Neural cell (in vitro differentiated cells): ENCODE measurements around the gene ALDH16A1. TPM values are rescaled to one million over a fixed set of nuclear protein-coding genes. Genes with fewer than 3 reads are reported as not detected.

Source experiments
- H2AFZ ChIP-seq: fragments of 200-600, 300-800 bp; sonication (generic), shearing (Covaris generic); 2 replicates; pipeline ENCODE4 v1.6.0; 2014; ENCODE audit warnings: low read depth, mild to moderate bottlenecking, antibody characterized with exemption, low read length, moderate library complexity
- H3F3A ChIP-seq: fragments of 200-600 bp; shearing (Covaris generic); 2 replicates; pipeline ENCODE4 v1.6.1; 2016; ENCODE audit warnings: mild to moderate bottlenecking, moderate library complexity, mixed read lengths, antibody characterized with exemption, low read length; ENCODE audit not compliant: insufficient read depth, poor library complexity, severe bottlenecking
- H3K27ac ChIP-seq: fragments of 200-600, 300-800 bp; sonication (generic), shearing (Covaris generic); 2 replicates; pipeline ENCODE4 v1.5.1; 2014; ENCODE audit warnings: mild to moderate bottlenecking, low read length, moderate library complexity
- H3K27me3 ChIP-seq: fragments of 300-800, 200-600 bp; sonication (generic), shearing (Covaris generic); 2 replicates; pipeline ENCODE4 v1.6.0; 2014; ENCODE audit warnings: mild to moderate bottlenecking, low read depth, low read length, moderate library complexity; ENCODE audit not compliant: insufficient read depth
- H3K36me3 ChIP-seq: fragments of 300-800, 200-600 bp; sonication (generic), shearing (Covaris generic); 2 replicates; pipeline ENCODE4 v1.5.1; 2014; ENCODE audit warnings: mild to moderate bottlenecking, antibody characterized with exemption, low read length, moderate library complexity; ENCODE audit not compliant: insufficient read depth
- H3K4me2 ChIP-seq: fragments of 300-800, 200-600 bp; sonication (generic), shearing (Covaris generic); 2 replicates; pipeline ENCODE4 v1.6.0; 2014; ENCODE audit warnings: mild to moderate bottlenecking, low read length
- H3K4me3 ChIP-seq: fragments of 300-800, 200-600 bp; sonication (generic), shearing (Covaris generic); 2 replicates; pipeline ENCODE4 v1.5.1; 2014; ENCODE audit warnings: mild to moderate bottlenecking, low read length, moderate library complexity
- H3K79me2 ChIP-seq: fragments of 200-600 bp; shearing (Covaris generic); replicated peaks from 2 replicates; pipeline ENCODE4 v1.6.0; 2014; ENCODE audit warnings: mild to moderate bottlenecking, low read length, moderate library complexity; ENCODE audit not compliant: insufficient read depth
- H3K9ac ChIP-seq: fragments of 300-800, 200-600 bp; sonication (generic), shearing (Covaris generic); 2 replicates; pipeline ENCODE4 v1.6.1; 2016; ENCODE audit warnings: mild to moderate bottlenecking, low read length, mixed read lengths
- H3K9me2 ChIP-seq: fragments of 200-600 bp; shearing (Covaris generic); 2 replicates; pipeline ENCODE4 v1.6.1; 2016; ENCODE audit warnings: mild to moderate bottlenecking, low read length, mixed read lengths; ENCODE audit not compliant: insufficient read depth
- H3K9me3 ChIP-seq: fragments of 200-600, 300-800 bp; sonication (generic), shearing (Covaris generic); 2 replicates; pipeline ENCODE4 v1.6.1; 2016; ENCODE audit warnings: mild to moderate bottlenecking, mixed run types, low read length, moderate library complexity, mixed read lengths
- H4K20me1 ChIP-seq: fragments of 200-600 bp; shearing (Covaris generic); 2 replicates; pipeline ENCODE4 v1.6.1; 2016; ENCODE audit warnings: mild to moderate bottlenecking, mixed run types; ENCODE audit not compliant: insufficient read depth
- EP300 ChIP-seq: fragments of 450-650 bp; conservative IDR thresholded peaks from 2 replicates; pipeline ENCODE4 v1.6.1; 2014; ENCODE audit warnings: antibody characterized with exemption, mild to moderate bottlenecking, moderate library complexity; ENCODE audit not compliant: poor library complexity, severe bottlenecking
- EZH2 ChIP-seq: fragments of 200-600, 300-800 bp; shearing (Covaris generic), sonication (generic); IDR thresholded peaks from 2 replicates; pipeline ENCODE4 v1.6.1; 2014; ENCODE audit warnings: antibody characterized with exemption, low read length, borderline replicate concordance, mild to moderate bottlenecking; ENCODE audit not compliant: insufficient read depth, poor library complexity, severe bottlenecking
- MXI1 ChIP-seq: fragments of 450-650 bp; conservative IDR thresholded peaks from 2 replicates; pipeline ENCODE4 v1.6.1; 2014; ENCODE audit warnings: antibody characterized with exemption, mild to moderate bottlenecking; ENCODE audit not compliant: poor library complexity, severe bottlenecking
- POLR2AphosphoS5 ChIP-seq: IDR thresholded peaks from 2 replicates; pipeline ENCODE4 v1.6.1; 2012
- RAD21 ChIP-seq: fragments of 450-650 bp; conservative IDR thresholded peaks from 2 replicates; pipeline ENCODE4 v1.6.1; 2014; ENCODE audit warnings: antibody characterized with exemption, mild to moderate bottlenecking, moderate library complexity
- SMC3 ChIP-seq: fragments of 450-650 bp; conservative IDR thresholded peaks from 2 replicates; pipeline ENCODE4 v1.6.1; 2014; ENCODE audit warnings: antibody characterized with exemption, mild to moderate bottlenecking, moderate library complexity; ENCODE audit not compliant: poor library complexity
- TAF1 ChIP-seq: IDR thresholded peaks from 2 replicates; pipeline ENCODE4 v1.6.1; 2012; ENCODE audit warnings: low read depth
- polyA plus RNA-seq: library from polyadenylated mRNA; depleted of rRNA; stranded (reverse); fragments of >200 nt; gene quantifications from 2 replicates; pipeline ENCODE4 v1.2.3, GENCODE V29; 2014
- TF ChIP-seq, protein P1 (sequence below): IDR thresholded peaks from 2 replicates; pipeline ENCODE4 v1.6.1; 2012; ENCODE audit warnings: borderline replicate concordance
- TF ChIP-seq, protein P2 (sequence below): fragments of 450-650 bp; IDR thresholded peaks from 2 replicates; pipeline ENCODE4 v1.5.1; 2014; ENCODE audit warnings: antibody characterized with exemption, mild to moderate bottlenecking, moderate library complexity; ENCODE audit not compliant: poor library complexity, severe bottlenecking

Gene ALDH16A1
- polyA plus RNA-seq, 1 donor from 2014 or later: 13.5 TPM

DNA sequence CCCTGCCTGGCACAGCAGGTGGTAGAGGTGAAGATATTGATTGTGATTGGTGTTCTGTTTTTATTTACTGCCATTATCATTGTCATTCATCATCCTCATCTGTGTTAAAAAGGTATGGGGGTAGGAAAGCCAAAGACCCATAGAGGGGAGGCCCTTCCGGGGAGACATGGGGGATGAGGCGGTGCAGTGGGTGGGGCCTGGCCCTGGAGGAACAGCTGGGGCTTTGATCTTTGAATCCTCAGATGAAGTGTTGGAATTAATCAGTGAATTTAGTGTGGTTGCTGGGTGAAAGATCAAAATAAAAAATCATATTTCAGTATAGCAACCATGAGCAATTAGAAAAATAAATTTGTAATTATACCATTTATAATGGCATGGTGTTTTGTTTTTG, 37.2 kb upstream of the ALDH16A1 start:
- TF ChIP-seq, protein P1, sequence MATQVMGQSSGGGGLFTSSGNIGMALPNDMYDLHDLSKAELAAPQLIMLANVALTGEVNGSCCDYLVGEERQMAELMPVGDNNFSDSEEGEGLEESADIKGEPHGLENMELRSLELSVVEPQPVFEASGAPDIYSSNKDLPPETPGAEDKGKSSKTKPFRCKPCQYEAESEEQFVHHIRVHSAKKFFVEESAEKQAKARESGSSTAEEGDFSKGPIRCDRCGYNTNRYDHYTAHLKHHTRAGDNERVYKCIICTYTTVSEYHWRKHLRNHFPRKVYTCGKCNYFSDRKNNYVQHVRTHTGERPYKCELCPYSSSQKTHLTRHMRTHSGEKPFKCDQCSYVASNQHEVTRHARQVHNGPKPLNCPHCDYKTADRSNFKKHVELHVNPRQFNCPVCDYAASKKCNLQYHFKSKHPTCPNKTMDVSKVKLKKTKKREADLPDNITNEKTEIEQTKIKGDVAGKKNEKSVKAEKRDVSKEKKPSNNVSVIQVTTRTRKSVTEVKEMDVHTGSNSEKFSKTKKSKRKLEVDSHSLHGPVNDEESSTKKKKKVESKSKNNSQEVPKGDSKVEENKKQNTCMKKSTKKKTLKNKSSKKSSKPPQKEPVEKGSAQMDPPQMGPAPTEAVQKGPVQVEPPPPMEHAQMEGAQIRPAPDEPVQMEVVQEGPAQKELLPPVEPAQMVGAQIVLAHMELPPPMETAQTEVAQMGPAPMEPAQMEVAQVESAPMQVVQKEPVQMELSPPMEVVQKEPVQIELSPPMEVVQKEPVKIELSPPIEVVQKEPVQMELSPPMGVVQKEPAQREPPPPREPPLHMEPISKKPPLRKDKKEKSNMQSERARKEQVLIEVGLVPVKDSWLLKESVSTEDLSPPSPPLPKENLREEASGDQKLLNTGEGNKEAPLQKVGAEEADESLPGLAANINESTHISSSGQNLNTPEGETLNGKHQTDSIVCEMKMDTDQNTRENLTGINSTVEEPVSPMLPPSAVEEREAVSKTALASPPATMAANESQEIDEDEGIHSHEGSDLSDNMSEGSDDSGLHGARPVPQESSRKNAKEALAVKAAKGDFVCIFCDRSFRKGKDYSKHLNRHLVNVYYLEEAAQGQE: no peak
- no peak for TF ChIP-seq MXI1
- no peak for TF ChIP-seq EZH2
- no peak for TF ChIP-seq EP300
- no peak for TF ChIP-seq SMC3
- TF ChIP-seq RAD21: no peak
- TF ChIP-seq, protein P2, sequence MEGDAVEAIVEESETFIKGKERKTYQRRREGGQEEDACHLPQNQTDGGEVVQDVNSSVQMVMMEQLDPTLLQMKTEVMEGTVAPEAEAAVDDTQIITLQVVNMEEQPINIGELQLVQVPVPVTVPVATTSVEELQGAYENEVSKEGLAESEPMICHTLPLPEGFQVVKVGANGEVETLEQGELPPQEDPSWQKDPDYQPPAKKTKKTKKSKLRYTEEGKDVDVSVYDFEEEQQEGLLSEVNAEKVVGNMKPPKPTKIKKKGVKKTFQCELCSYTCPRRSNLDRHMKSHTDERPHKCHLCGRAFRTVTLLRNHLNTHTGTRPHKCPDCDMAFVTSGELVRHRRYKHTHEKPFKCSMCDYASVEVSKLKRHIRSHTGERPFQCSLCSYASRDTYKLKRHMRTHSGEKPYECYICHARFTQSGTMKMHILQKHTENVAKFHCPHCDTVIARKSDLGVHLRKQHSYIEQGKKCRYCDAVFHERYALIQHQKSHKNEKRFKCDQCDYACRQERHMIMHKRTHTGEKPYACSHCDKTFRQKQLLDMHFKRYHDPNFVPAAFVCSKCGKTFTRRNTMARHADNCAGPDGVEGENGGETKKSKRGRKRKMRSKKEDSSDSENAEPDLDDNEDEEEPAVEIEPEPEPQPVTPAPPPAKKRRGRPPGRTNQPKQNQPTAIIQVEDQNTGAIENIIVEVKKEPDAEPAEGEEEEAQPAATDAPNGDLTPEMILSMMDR: no peak
- no peak for TF ChIP-seq POLR2AphosphoS5
- TF ChIP-seq TAF1: no peak
- peaks cover 14% of the 10 kb centered on the region for H3K27me3 ChIP-seq
- H3K4me2 ChIP-seq: no peak overlapping the region
- no peaks in the 10 kb centered on the region for H3K79me2 ChIP-seq
- no peaks in the 10 kb centered on the region for H3K36me3 ChIP-seq
- H4K20me1 ChIP-seq: no peaks in the 10 kb centered on the region
- no peaks in the 10 kb centered on the region for H3K9me3 ChIP-seq
- no peak overlapping the region for H3K9ac ChIP-seq
- H3F3A ChIP-seq: no peaks in the 10 kb centered on the region
- H3K27ac ChIP-seq: no peak overlapping the region
- no peak overlapping the region for H3K4me3 ChIP-seq
- no peaks in the 10 kb centered on the region for H3K9me2 ChIP-seq
- no peak overlapping the region for H2AFZ ChIP-seq

DNA sequence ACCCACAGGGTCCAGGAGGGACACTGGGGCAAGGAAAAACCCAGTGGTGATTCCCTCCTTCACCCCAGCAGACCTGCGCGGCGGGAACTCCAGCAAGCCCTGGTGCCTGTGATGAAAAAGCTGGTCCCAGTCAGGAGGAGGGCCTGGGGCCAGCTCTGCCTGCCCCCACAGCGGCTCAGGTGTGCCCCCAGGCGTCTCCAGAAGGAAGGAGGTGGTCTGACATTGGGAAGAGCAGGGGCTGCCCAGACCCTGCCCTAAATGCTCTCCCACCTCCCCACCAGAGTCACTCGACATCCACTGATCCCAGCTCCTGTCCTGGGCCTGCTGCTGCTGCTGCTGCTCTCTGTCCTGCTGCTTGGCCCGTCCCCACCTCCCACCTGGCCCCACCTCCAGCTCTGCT, 35.9 kb upstream of the ALDH16A1 start:
- Histone ChIP-seq H3K27me3 (peaks cover 27% of the 10 kb centered on the region), H3K27ac (no peak overlapping the region), H4K20me1 (no peaks in the 10 kb centered on the region), H2AFZ (no peak overlapping the region), H3K4me3 (no peak overlapping the region), H3K79me2 (no peaks in the 10 kb centered on the region), H3K9me2 (no peaks in the 10 kb centered on the region), H3K4me2 (no peak overlapping the region), H3K9ac (no peak overlapping the region), H3K9me3 (no peaks in the 10 kb centered on the region), H3K36me3 (no peaks in the 10 kb centered on the region), H3F3A (no peaks in the 10 kb centered on the region)
- no peak for TF ChIP-seq TAF1
- no peak for TF ChIP-seq EZH2
- no peak for TF ChIP-seq EP300
- TF ChIP-seq, protein P1: no peak
- no peak for TF ChIP-seq SMC3
- no peak for TF ChIP-seq RAD21
- TF ChIP-seq MXI1: no peak
- TF ChIP-seq, protein P2: no peak
